Activated naive CD4-positive, alpha-beta T cell treated with anti-CD3 and anti-CD28 coated beads, Interleukin-2, amount 10 ng/mL, durations not matched to agents 7 days and 5 days (primary cell): Measurements from ENCODE around the gene C1orf115.
"Not testable (repeated sequence)": the region's sequence is repeated elsewhere in the genome, so short reads cannot be mapped to it uniquely, and the experiment has no call there.

Source experiments
- CTCF ChIA-PET: fragments of 350-600 bp; sonication (Branson Sonifier 250); formaldehyde crosslinking; loops from one replicate; lab custom pipeline; 2021; ENCODE audit warnings: antibody characterized with exemption; lab: Charles Lee
- DNase-seq: peaks from one replicate; pipeline ENCODE4 v3.0.0-alpha.2; 2020
- H3K27ac Mint-ChIP-seq: one replicate; pipeline ENCODE4 v1.8.0; 2021; ENCODE audit warnings: mild to moderate bottlenecking, moderate library complexity, mixed read lengths
- H3K27me3 Mint-ChIP-seq: one replicate; pipeline ENCODE4 v1.8.0; 2021; ENCODE audit warnings: mild to moderate bottlenecking, mixed read lengths
- H3K36me3 Mint-ChIP-seq: one replicate; pipeline ENCODE4 v1.8.0; 2021; ENCODE audit warnings: mixed read lengths
- H3K4me1 Mint-ChIP-seq: one replicate; pipeline ENCODE4 v1.8.0; 2021; ENCODE audit warnings: mixed read lengths
- H3K4me3 Mint-ChIP-seq: one replicate; pipeline ENCODE4 v1.8.0; 2021; ENCODE audit warnings: mild to moderate bottlenecking, moderate library complexity, mixed read lengths
- H3K9me3 Mint-ChIP-seq: one replicate; pipeline ENCODE4 v1.8.0; 2021; ENCODE audit warnings: mixed read lengths

C1orf115 gene

DNA sequence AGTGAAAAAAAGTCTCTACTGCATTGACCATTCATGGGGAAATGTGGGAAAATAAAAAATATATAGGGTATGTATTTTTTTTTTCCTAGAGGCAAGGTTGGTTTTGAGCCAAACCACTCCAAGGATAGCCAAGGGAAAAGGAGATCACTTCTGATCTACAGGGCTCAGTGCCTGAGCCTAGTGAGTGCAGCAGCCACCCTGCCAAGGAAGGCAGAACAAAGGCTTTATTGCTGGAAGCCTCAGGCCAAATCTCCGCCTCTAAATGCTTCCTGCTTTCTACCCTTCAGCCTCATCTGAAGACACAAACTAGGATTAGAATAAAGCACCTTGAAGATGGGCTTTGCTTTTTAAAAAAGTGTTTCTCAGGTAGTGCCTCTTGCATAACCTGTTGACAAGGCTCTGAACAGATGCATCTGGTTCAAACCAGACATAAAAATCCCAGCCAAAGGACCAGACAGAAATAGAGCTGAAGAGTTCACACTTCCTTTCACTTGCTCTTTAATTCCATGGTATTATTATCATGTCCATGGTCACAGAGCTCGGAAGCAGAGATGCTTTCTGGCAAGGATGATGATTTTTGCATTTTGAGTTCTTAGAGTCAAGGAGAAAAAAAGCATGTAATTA is 10.5 kb downstream of the C1orf115 start:
- H3K4me1 Mint-ChIP-seq = peaks cover 6% of the 10 kb centered on the region
- DNase-seq = no peak
- no peak overlapping the region for H3K4me3 Mint-ChIP-seq
- no peaks in the 10 kb centered on the region for H3K36me3 Mint-ChIP-seq
- no peaks in the 10 kb centered on the region for H3K9me3 Mint-ChIP-seq
- H3K27ac Mint-ChIP-seq = no peak overlapping the region
- peaks cover 23% of the 10 kb centered on the region for H3K27me3 Mint-ChIP-seq
- CTCF ChIA-PET = no interaction called here

DNA sequence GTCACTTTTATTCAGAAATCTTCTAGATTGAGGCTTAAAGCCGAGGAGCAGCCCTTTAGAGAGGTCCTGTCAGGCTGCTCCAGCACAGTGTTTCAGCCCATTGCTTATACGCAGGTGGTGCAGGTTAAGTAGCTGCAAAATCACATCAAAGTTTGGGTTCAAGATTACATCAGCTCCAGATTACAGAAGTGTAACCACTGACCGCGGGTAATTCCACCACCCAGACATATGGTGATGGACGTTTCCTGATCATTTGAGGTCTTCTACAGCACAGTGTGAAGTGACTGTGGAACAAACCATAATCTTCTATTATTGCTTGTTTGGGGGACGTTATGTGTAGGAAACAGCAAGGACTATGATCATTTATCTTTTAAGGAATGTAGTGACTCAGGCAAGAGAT is 11.8 kb downstream of the C1orf115 start:
- Mint-ChIP-seq H3K4me1 (peaks cover 6% of the 10 kb centered on the region), H3K9me3 (no peaks in the 10 kb centered on the region), H3K36me3 (no peaks in the 10 kb centered on the region), H3K27me3 (peaks cover 28% of the 10 kb centered on the region), H3K27ac (no peak overlapping the region), H3K4me3 (no peak overlapping the region)
- CTCF ChIA-PET = interaction anchor here (0.6 kb wide), 2 partner anchors 31 to 633 kb away, joined by 3 read pairs; no protein-coding TSS in a partner anchor
- no peak for DNase-seq

DNA sequence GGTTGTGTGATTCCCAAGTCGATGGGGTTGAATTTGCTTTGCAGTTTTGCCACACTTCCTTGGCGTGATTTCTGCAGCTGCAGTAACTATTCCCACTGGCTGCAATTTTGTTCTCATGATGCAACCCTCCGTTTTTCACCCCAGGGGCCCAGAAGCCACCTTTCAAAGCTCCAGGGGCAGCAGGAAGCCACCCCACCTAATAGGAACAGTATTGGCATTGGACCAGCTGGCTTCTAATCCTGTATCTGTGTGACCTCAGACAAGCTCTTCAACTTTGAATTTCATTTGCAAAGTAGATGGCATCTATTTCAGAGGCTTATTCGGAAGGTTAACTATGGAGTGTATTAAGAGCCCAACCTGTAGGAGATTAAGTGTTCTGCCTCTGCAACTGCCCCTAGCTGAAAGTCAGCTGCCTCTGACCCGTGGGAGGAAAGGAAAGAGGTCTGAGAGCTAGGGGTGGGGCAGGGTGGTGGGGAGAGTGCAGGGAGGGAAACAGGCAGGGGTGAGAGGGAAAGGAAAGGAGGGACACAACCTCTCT is 12.6 kb downstream of the C1orf115 start:
- Mint-ChIP-seq H3K27me3 (peaks cover 28% of the 10 kb centered on the region), H3K27ac (no peak overlapping the region), H3K36me3 (no peaks in the 10 kb centered on the region), H3K4me1 (peaks cover 6% of the 10 kb centered on the region), H3K9me3 (no peaks in the 10 kb centered on the region), H3K4me3 (no peak overlapping the region)
- DNase-seq = no peak
- CTCF ChIA-PET = interaction anchor here (0.6 kb wide), 1 partner anchor 634 kb away, joined by 3 read pairs; no protein-coding TSS in a partner anchor

DNA sequence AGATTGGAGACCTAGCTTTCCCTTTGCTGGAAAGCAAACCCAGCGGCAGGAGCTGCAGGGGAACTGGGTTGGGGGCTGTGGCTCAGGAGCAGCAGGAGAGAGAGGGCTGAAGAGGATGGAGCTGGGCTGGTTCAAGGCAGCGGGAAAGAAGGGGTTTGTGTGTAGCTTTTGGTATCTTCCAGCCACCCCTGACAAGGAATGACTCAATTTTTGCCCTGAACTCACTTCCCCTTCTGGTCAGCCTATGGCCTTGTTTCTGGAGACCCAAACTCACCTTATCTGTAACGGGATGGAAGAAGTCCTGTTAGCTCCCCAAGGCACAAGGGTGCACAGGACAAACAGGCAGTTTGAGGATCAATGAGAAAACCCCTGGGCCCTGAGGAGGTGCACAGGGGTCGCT is 13.1 kb downstream of the C1orf115 start:
- Mint-ChIP-seq H3K36me3 (no peaks in the 10 kb centered on the region), H3K9me3 (no peaks in the 10 kb centered on the region), H3K27me3 (peaks cover 28% of the 10 kb centered on the region), H3K4me1 (peaks cover 6% of the 10 kb centered on the region), H3K27ac (no peak overlapping the region), H3K4me3 (no peak overlapping the region)
- CTCF ChIA-PET = no interaction called here
- DNase-seq = no peak

DNA sequence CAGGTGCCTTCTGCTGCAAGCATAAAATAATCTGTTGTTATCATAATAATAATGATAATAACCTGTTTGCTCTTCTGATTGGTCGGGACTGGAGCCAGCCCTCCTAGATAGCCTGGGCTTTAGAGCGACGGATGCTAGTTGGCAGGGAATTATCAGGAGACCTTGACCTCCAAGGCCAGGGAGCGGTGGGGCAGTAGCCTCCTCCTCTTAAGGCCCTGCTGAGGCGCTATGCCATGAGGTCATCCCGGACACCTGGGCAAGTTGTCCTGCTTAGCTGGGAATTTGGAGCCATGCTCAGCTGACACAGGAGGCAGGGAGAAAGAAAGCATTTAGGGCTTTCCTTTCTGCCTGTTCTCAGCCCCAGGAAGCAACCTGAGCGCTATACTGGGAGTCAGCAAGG is 15.6 kb downstream of the C1orf115 start:
- no peak for DNase-seq
- Mint-ChIP-seq H3K4me3 (no peak overlapping the region), H3K36me3 (no peaks in the 10 kb centered on the region), H3K27ac (no peak overlapping the region), H3K4me1 (peaks cover 13% of the 10 kb centered on the region), H3K27me3 (peaks cover 24% of the 10 kb centered on the region), H3K9me3 (no peaks in the 10 kb centered on the region)
- CTCF ChIA-PET = no interaction called here

DNA sequence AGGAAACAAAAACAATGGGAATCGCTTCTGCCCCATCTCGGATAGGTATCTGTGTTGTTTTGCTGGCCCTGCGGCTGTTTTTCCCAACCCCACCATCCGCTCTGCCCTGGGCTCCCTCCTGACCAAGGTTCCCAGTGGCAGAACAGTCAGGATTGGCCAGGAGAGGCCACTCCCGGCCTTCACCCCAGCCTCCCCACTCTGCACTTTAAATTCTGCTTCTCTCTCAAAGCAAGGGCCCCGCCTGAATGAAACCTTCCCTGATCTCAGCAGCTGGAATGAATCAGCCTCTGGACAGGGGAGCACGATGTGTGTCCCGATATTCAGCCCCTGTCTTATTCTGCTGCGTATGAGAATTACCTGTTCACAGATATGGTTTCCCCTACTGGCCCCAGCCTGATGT is 16.3 kb downstream of the C1orf115 start:
- CTCF ChIA-PET = no interaction called here
- DNase-seq = no peak
- no peaks in the 10 kb centered on the region for H3K9me3 Mint-ChIP-seq
- H3K27me3 Mint-ChIP-seq = peaks cover 24% of the 10 kb centered on the region
- H3K27ac Mint-ChIP-seq = no peak overlapping the region
- H3K36me3 Mint-ChIP-seq = no peaks in the 10 kb centered on the region
- H3K4me3 Mint-ChIP-seq = no peak overlapping the region
- H3K4me1 Mint-ChIP-seq = peaks cover 13% of the 10 kb centered on the region

DNA sequence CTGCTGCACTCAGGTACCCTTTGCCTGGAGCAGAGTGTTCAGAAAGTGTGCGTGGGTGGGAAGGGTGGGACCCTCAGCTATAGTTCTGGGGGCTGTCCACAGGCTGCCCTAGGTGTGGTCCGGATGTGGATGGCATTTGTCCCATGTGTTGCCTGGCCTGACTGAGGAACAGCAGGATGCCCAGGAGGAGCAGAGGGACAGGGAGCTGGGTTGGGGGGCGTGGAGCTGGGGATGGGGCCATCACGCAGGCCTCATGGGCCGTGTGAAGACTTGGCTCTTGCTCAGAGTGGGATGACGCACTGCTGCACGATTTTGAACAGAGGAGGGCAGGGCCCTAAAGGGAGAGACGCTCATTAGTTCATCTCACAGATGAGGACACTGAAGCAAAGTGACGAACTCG is 17.0 kb downstream of the C1orf115 start:
- Mint-ChIP-seq H3K27me3 (peaks cover 23% of the 10 kb centered on the region), H3K9me3 (no peaks in the 10 kb centered on the region), H3K36me3 (no peaks in the 10 kb centered on the region), H3K27ac (no peak overlapping the region), H3K4me1 (peaks cover 9% of the 10 kb centered on the region), H3K4me3 (no peak overlapping the region)
- CTCF ChIA-PET = no interaction called here
- DNase-seq = no peak

DNA sequence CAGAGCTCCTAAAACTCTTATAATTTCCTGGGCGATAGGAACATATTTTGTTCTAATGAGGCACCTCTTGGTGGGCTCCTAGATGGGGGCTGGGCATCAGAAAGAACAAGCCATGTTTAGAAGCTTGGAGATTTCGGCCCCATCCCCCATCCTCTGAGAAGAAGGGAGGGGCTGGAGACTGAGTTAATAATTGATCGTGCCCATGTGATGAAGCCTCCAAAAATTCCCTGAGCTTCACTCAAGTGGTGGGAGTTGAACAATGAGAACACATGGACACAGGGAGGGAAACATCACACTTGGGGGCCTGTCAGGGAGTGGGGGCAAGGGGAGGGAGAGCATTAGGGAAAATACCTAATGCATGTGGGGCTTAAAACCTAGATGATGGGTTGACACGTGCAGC is 18.1 kb downstream of the C1orf115 start:
- CTCF ChIA-PET = no interaction called here
- H3K4me1 Mint-ChIP-seq = peaks cover 7% of the 10 kb centered on the region
- H3K27ac Mint-ChIP-seq = no peak overlapping the region
- no peaks in the 10 kb centered on the region for H3K9me3 Mint-ChIP-seq
- no peak overlapping the region for H3K4me3 Mint-ChIP-seq
- H3K36me3 Mint-ChIP-seq = no peaks in the 10 kb centered on the region
- peaks cover 12% of the 10 kb centered on the region for H3K27me3 Mint-ChIP-seq
- no peak for DNase-seq

DNA sequence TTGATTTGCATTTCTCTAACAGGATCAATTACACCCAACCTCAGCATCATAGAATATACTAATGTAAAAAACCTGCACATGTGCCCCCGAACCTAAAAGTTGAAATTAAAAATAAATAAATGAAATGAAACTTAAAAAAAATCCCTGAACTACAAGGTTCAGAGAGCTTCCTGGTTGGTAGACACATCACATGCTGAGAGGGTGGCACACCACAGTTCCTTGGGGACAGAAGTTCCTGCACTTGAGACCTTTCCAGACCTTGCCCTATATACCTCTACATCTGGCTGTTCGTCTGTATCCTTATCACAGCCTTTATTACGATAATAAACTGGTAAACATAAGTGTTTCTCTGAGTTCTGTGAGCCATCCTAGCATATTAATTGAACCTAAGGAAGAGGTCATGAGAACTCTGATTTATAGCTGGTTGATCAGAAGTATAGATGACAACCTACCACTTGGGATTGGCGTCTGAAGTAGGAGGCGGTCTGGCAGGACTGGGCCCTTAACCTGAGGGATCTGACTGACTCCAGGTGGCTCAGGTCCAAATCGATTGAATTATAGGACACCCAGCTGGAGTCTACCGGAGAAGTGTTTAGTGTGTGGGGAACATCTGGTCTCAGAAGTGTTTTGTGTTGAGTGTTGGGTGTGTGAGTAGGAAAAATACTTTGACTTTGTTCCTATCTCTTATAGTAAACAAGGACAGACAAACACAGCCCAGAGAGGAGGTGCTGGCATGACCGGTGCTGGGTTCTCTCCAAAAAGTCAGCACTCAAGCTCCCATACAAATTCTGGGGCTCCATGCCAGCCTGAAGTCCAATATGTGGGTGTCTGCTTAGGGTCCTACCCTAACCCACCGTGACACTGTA is 19.0 kb downstream of the C1orf115 start:
- CTCF ChIA-PET = no interaction called here
- Mint-ChIP-seq H3K9me3 (no peaks in the 10 kb centered on the region), H3K27me3 (peaks cover 10% of the 10 kb centered on the region), H3K4me1 (peaks cover 7% of the 10 kb centered on the region), H3K36me3 (no peaks in the 10 kb centered on the region), H3K27ac (no peak overlapping the region), H3K4me3 (no peak overlapping the region)
- DNase-seq = no peak

DNA sequence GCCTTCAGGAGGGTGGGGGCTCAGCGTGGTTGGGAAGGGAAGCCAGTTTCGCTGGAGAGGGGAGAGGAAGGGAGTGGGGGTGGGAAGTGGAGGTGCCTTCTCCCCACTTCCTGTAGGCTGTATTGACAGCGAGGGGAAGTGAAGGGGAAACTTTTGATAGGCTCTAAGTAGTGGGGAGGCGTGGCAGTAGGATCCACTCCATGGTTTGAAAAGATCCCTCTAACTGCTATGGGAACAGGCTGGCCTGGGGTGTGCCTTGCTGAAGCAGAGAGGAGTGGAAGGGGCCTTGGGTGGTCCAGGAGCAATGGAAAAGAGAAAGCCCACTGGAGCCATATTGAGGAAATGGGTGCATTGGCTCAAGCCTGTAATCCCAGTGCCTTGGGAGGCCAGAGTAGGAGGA is 20.2 kb downstream of the C1orf115 start:
- no peaks in the 10 kb centered on the region for H3K9me3 Mint-ChIP-seq
- peaks cover 6% of the 10 kb centered on the region for H3K27me3 Mint-ChIP-seq
- CTCF ChIA-PET = no interaction called here
- no peak for DNase-seq
- H3K36me3 Mint-ChIP-seq = no peaks in the 10 kb centered on the region
- peaks cover 7% of the 10 kb centered on the region for H3K4me1 Mint-ChIP-seq
- H3K27ac Mint-ChIP-seq = no peak overlapping the region
- H3K4me3 Mint-ChIP-seq = no peak overlapping the region

DNA sequence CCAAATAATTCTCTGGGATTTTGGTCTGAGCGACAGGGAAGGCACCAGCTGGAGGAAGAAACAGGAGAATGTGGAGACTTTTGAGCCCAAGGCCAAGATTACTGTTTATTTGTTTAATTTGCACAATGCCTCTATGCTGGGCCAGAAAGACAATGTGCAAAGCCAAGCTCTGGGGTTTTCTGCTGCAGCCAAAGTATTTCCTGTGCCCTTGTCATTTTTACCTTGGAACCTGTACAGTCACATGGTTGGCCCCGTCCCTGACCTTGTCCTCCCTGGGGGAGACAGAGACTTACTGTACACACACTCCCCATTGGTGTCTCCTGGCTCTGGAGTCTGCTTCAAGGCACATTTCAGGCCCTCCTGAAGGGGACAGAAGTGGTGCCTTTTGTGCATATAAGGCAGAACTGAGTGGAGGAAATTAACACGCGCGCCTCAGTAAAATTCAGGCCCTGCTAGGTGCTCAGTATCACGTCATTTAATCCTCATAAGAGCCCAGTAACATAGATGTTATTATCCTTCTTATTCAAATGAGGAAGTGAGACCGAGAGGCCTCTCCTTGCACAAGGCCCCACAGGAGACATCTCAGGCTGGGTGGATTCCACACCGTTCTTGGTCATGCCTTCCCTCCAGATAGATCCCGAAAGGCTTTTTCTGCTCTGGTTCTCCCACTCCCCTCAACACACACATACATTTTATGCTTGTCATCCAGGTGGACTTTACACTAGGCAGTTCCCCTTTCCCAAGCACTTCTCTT is 21.1 kb downstream of the C1orf115 start:
- Mint-ChIP-seq H3K27me3 (peaks cover 5% of the 10 kb centered on the region), H3K4me3 (no peak overlapping the region), H3K4me1 (peaks cover 7% of the 10 kb centered on the region), H3K36me3 (no peaks in the 10 kb centered on the region), H3K9me3 (no peaks in the 10 kb centered on the region), H3K27ac (no peak overlapping the region)
- DNase-seq = no peak
- CTCF ChIA-PET = no interaction called here

DNA sequence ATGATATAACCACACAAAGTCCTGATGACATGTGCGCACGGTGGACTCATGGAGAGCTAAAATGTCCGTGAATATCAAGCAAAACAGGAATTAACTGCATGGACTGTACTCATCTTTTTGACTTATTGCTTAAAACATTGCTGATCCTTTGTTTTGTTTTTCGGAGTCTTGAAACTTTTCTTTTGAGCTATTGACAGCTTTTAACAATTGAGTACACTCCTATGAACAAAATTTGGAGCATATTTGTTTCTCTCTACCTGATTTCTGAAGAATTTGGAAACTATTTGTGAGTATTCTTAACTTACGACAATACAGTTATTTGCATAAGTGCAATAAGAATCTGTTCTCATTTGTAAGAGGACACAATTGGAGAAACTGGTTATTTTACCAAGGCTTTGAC is 25.8 kb downstream of the C1orf115 start:
- CTCF ChIA-PET, DNase-seq, H3K9me3 Mint-ChIP-seq, H3K36me3 Mint-ChIP-seq, H3K4me1 Mint-ChIP-seq, H3K27ac Mint-ChIP-seq, H3K4me3 Mint-ChIP-seq: not testable (repeated sequence)
- peaks cover 16% of the 10 kb centered on the region for H3K27me3 Mint-ChIP-seq

DNA sequence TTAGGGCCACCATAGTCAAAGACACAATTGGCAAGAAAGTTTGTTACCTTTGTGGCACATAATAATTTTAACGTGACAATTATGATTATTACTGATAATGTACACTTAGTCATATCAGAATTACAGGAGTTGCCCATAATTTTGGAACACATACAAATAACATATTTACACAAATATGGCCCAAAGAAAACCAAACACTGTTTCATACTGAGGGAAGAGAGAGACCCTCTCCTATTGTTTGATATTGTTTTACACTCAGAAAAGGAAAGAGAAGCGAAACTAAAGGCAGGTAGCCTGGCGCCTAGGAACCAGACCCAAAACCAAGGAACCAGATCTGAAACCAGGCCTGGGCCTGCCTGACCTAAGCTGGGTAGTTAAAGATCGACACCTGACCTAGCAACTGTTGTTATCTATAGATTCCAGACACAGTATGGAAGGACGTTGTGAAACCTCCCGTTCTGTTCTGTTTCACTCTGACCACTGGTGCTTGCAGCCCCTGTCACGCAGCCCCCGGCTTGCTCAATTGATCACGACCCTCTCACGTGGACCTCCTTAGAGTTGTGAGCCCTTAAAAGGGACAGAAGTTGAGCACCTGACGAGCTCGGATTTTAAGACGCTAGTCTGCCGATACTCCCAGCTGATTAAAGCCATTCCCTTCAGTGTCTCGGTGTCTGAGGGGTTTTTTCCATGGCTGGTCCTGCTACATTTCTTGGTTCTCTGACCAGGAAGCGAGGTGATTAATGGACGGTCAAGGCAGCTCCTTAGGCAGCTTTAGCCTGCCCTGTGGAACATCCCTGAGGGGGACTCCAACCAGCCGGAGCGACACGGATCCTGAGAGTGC is 27.9 kb downstream of the C1orf115 start:
- Mint-ChIP-seq H3K9me3 (no peaks in the 10 kb centered on the region), H3K27ac (no peak overlapping the region)
- CTCF ChIA-PET = no interaction called here

DNA sequence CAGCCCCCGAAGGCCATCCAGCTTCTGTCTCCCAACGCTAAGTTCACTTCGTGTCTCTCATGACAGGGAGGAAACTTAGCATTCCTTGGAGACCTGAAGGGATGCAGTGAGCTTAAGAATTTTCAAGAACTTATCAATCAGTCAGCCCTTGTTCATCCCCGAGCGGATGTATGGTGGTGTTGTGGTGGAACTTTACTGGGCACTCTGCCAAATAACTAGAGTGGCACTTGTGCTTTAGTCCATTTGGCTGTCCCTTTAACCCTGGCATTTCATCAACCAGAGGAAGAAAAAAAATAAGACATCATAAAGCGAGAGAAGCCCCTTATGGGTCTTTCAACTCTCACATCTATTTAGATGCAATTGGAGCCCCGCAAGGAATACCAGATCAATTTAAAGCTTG is 31.1 kb downstream of the C1orf115 start:
- H3K4me3 Mint-ChIP-seq, H3K36me3 Mint-ChIP-seq, H3K27ac Mint-ChIP-seq, H3K4me1 Mint-ChIP-seq, H3K9me3 Mint-ChIP-seq, DNase-seq, CTCF ChIA-PET: not testable (repeated sequence)
- peaks cover 27% of the 10 kb centered on the region for H3K27me3 Mint-ChIP-seq

More for the DNA sequence above, 27.9 kb downstream of the C1orf115 start:
- H3K4me1 Mint-ChIP-seq = no peaks in the 10 kb centered on the region
- no peak for DNase-seq
- H3K4me3 Mint-ChIP-seq = no peak overlapping the region
- H3K36me3 Mint-ChIP-seq = no peaks in the 10 kb centered on the region
- peaks cover 19% of the 10 kb centered on the region for H3K27me3 Mint-ChIP-seq
